Measurements from ENCODE around the gene PNMA1. TPM values are rescaled to one million over a fixed set of nuclear protein-coding genes. Genes with fewer than 3 reads are reported as not detected.

PNMA1 gene
- total RNA-seq, 1 donor from 2014 or later: 13.5 TPM

- no peak for DNase-seq (ENCODE audit: low read depth in 2 of 2)
These were observed 37.0 kb upstream of the PNMA1 start for GRCh38 chr14:73751157-73751691.

GRCh38 chr14:73750531-73750901 lies 36.3 kb upstream of the PNMA1 start:
- no peak for DNase-seq (ENCODE audit: low read depth in 2 of 2)

- no peak for DNase-seq (ENCODE audit: low read depth in 2 of 2)
These were observed 35.7 kb upstream of the PNMA1 start for GRCh38 chr14:73749706-73750530.

- DNase-seq (ENCODE audit: low read depth in 2 of 2): no peak
These were observed 34.7 kb upstream of the PNMA1 start for GRCh38 chr14:73748858-73749357.

GRCh38 chr14:73747379-73748211 lies 33.4 kb upstream of the PNMA1 start:
- no peak for DNase-seq (ENCODE audit: low read depth in 2 of 2)

GRCh38 chr14:73746520-73747378 lies 32.6 kb upstream of the PNMA1 start:
- DNase-seq (ENCODE audit: low read depth in 2 of 2): no peak

- DNase-seq (ENCODE audit: low read depth in 2 of 2): no peak
These were observed 31.7 kb upstream of the PNMA1 start for GRCh38 chr14:73745571-73746519.

GRCh38 chr14:73744874-73745529 lies 30.8 kb upstream of the PNMA1 start:
- DNase-seq (ENCODE audit: low read depth in 2 of 2): no peak

- DNase-seq (ENCODE audit: low read depth in 2 of 2): no peak
These were observed 30.1 kb upstream of the PNMA1 start for GRCh38 chr14:73744175-73744867.

GRCh38 chr14:73743431-73743931 lies 29.3 kb upstream of the PNMA1 start:
- DNase-seq (ENCODE audit: low read depth in 2 of 2): peak; percentile 71 to 84

GRCh38 chr14:73742520-73743238 lies 28.5 kb upstream of the PNMA1 start:
- DNase-seq (ENCODE audit: low read depth in 2 of 2): no peak

GRCh38 chr14:73741876-73742519 lies 27.8 kb upstream of the PNMA1 start:
- DNase-seq (ENCODE audit: low read depth in 2 of 2): no peak

GRCh38 chr14:73741386-73741875 lies 27.2 kb upstream of the PNMA1 start:
- DNase-seq (ENCODE audit: low read depth in 2 of 2): peak; percentile 52 to 94

- DNase-seq (ENCODE audit: low read depth in 2 of 2): no peak
These were observed 26.6 kb upstream of the PNMA1 start for GRCh38 chr14:73740618-73741326.

GRCh38 chr14:73739899-73740617 lies 25.9 kb upstream of the PNMA1 start:
- no peak for DNase-seq (ENCODE audit: low read depth in 2 of 2)

Data from dermis microvascular lymphatic vessel endothelial cell (primary cell).